Fibroblast of peridontal ligament (primary cell): ENCODE data around the gene MAGEA2B.
"Not testable (repeated sequence)": the region's sequence is repeated elsewhere in the genome, so short reads cannot be mapped to it uniquely, and the experiment has no call there.

Source experiments
- DNase-seq: peaks from one replicate; pipeline ENCODE4 v3.0.0-alpha.2; 2010; ENCODE audit errors: extremely low read depth

Gene MAGEA2B

DNA sequence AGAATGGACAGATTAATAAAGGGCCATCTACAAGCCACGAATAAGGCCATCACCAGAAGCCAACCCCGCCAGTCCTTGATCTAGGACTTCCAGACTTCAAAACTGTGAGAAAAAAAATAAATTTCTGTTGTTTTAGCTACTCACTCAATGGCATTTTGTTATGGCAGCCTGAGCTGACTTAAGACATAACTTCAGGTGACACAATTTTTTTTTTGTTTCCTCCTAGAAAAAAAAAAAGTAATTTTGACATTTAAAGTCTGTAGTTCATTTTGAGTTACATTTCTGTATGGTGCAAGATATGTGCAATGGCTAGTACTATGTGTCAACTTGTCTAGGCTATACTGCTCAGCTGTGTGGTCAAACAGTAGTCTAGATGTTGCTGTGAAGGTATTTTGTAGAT lies 44.5 kb downstream of the MAGEA2B start, which contains the start of gene CSAG3:
Gene CSAG3 (plus strand): TSS at position 301 of the 400 bp plus-strand sequence.
- not testable (repeated sequence) for DNase-seq

DNA sequence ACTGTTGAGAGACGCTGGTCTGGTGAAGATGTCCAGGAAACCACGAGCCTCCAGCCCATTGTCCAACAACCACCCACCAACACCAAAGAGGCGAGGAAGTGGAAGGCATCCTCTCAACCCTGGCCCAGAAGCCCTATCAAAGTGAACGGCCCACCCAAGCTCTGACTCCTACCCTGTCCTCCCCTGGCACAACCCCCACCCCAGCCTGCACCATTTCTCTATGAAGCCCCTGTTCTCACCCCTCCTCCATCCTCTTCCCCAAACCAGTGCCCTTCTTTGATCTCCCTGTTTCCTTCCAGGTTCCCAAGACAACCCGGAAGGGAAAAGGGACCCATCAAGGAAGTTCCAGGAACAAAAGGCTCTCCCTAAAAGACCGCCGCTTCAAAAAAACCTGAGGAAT lies 45.1 kb downstream of the MAGEA2B start:
- DNase-seq: not testable (repeated sequence)

DNA sequence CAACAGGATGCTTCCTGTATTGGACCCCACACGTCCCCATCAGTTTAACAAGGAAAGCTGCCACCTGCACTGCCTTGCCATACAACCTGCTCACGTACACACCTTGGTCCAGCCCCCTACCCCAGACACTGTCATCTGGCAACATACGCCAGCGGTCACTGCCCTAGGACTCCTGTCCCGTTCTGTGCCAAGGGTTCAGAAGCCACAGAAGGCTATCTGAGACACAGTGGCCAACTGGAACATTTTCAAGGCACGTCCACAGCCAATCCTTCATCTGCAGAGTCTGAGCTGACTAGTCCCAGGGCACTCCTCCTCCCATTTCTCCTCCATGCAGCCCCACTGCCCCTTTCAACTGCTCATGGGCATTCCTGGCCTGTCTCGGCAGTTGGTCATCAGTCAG lies 47.2 kb downstream of the MAGEA2B start:
- not testable (repeated sequence) for DNase-seq

DNA sequence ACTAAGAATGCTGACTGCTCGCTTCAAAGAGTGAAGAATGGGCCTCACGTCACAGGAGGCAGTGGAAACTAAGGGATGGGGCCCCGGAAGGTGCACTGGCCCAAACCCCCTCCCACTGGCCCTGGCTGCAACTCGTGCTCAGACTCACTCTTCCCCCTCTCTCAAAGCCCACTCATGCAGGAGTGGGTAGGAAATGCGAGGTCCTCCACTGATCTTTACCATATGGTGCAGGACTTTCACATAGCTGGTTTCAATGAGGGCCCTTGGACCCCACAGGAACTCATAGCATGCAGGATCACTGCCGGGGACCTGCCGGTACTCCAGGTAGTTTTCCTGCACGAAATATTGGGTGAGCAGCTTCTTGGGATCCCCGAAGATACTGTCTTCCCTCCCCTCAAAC lies 52.1 kb downstream of the MAGEA2B start:
- not testable (repeated sequence) for DNase-seq
